Lung (tissue), 12 donors: ENCODE measurements around the gene AGBL3. TPM values are rescaled to one million over a fixed set of nuclear protein-coding genes. Genes with fewer than 3 reads are reported as not detected.
A peak's percentile ranks its signal among the peaks of the same experiment; 100 is the strongest.

Source experiments
- ATAC-seq: fragments of 200-7000 bp; cut with Tn5 transposase; one replicate; pipeline ENCODE4 v1.9.1; 2020; ENCODE audit warnings: moderate number of reproducible peaks; ENCODE audit not compliant: insufficient read depth, low FRiP score
- DNase-seq, 3 donors: peaks; one replicate each; pipeline ENCODE4 v3.0.0-alpha.2; 2013 to 2017
- H3K27ac ChIP-seq, 2 donors: one replicate each; pipeline ENCODE4 v1.5.1; 2013; ENCODE audit warnings: mild to moderate bottlenecking in 2 of 2, moderate library complexity in 2 of 2, control low read depth in 1 of 2, inconsistent platforms in 1 of 2, low read depth in 1 of 2, low read length in 1 of 2
- H3K27me3 ChIP-seq, 3 donors: one replicate each; pipeline ENCODE4 v1.5.1; 2013; ENCODE audit warnings: low read length in 2 of 3; ENCODE audit not compliant: control insufficient read depth in 3 of 3, insufficient read depth in 3 of 3
- H3K36me3 ChIP-seq, 4 donors: one replicate each; pipeline ENCODE4 v1.5.1; 2013; ENCODE audit warnings: low read length in 4 of 4, mild to moderate bottlenecking in 1 of 4, moderate library complexity in 1 of 4; ENCODE audit not compliant: control insufficient read depth in 4 of 4, insufficient read depth in 4 of 4
- H3K4me1 ChIP-seq, 5 donors: one replicate each; pipeline ENCODE4 v1.5.1; 2013; ENCODE audit warnings: low read length in 5 of 5, mild to moderate bottlenecking in 2 of 5, moderate library complexity in 1 of 5; ENCODE audit not compliant: control insufficient read depth in 5 of 5, insufficient read depth in 5 of 5
- H3K4me3 ChIP-seq: one replicate; pipeline ENCODE4 v1.5.1; 2013; ENCODE audit warnings: mild to moderate bottlenecking, control low read depth, moderate library complexity
- H3K9ac ChIP-seq, 2 donors: one replicate each; pipeline ENCODE4 v1.5.1; 2013; ENCODE audit warnings: low read length in 2 of 2, control low read depth in 1 of 2; ENCODE audit not compliant: insufficient read depth in 1 of 2
- H3K9me3 ChIP-seq, 4 donors: one replicate each; pipeline ENCODE4 v1.5.1; 2013; ENCODE audit warnings: low read length in 3 of 4, mild to moderate bottlenecking in 1 of 4, moderate library complexity in 1 of 4; ENCODE audit not compliant: control insufficient read depth in 4 of 4, insufficient read depth in 3 of 4
- WGBS, 2 donors: extraction: QIAGEN DNeasy Blood & Tissue Kit; methylation state at CpG; one replicate each; pipeline ENCODE4 v1.1.7; 2013; 5-methylcytosine and 5-hydroxymethylcytosine counted together
- polyA plus RNA-seq, 2 donors: library from polyadenylated mRNA; stranded (reverse); fragments of 200-250 nt; gene quantifications; one replicate each; pipeline ENCODE4 v1.2.1, GENCODE V29; 2013
- total RNA-seq, 2 donors: library from RNA; depleted of rRNA in 1 of 2; stranded (reverse); fragments of >200 nt in 1 of 2; gene quantifications; one replicate each; pipeline ENCODE4 v1.2.1, GENCODE V29; 2014 to 2021
- TF ChIP-seq, protein P1 (sequence below): IDR thresholded peaks from 2 replicates; pipeline ENCODE4 v1.5.1; 2012; ENCODE audit warnings: mild to moderate bottlenecking; ENCODE audit errors: control extremely low read depth, extremely low read depth
- donor health status: control.
- donor health status: control.
- donor health status: Bipolar disorder and iron deficiency.
- donor health status: healthy.
- donor health status: DM: yes; HTN: yes; CAD: no.

AGBL3 gene
- total and polyA plus RNA-seq, 4 donors = 1.3 to 5.2 (median 2.8) TPM

- H3K9me3 ChIP-seq = no peaks in the 10 kb centered on the region
- H3K36me3 ChIP-seq = peaks cover 4 to 11% (median 8%) of the 10 kb centered on the region in 4 donors
- H3K27me3 ChIP-seq = no peaks in the 10 kb centered on the region
- ATAC-seq = no peak
- TF ChIP-seq, protein P1, sequence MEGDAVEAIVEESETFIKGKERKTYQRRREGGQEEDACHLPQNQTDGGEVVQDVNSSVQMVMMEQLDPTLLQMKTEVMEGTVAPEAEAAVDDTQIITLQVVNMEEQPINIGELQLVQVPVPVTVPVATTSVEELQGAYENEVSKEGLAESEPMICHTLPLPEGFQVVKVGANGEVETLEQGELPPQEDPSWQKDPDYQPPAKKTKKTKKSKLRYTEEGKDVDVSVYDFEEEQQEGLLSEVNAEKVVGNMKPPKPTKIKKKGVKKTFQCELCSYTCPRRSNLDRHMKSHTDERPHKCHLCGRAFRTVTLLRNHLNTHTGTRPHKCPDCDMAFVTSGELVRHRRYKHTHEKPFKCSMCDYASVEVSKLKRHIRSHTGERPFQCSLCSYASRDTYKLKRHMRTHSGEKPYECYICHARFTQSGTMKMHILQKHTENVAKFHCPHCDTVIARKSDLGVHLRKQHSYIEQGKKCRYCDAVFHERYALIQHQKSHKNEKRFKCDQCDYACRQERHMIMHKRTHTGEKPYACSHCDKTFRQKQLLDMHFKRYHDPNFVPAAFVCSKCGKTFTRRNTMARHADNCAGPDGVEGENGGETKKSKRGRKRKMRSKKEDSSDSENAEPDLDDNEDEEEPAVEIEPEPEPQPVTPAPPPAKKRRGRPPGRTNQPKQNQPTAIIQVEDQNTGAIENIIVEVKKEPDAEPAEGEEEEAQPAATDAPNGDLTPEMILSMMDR = no peak
- H3K9ac ChIP-seq = no peak overlapping the region
- WGBS, 2 donors = 62 to 74% methylated on average over 6 of the region's 6 CpGs
- peak in 1 of 3 donors; percentile 15 for DNase-seq
- H3K4me3 ChIP-seq = no peak overlapping the region
- peak overlapping the region in 1 of 2 donors; percentile 31 for H3K27ac ChIP-seq
- peaks cover 0 to 27% (median 0%) of the 10 kb centered on the region in 5 donors for H3K4me1 ChIP-seq
These were observed 6.4 kb downstream of the AGBL3 start for GRCh38 chr7:134992626-134993179.

- H3K27me3 ChIP-seq = no peaks in the 10 kb centered on the region
- no peak overlapping the region for H3K9ac ChIP-seq
- WGBS, 2 donors = 95 to 96% methylated on average over 2 of the region's 2 CpGs
- H3K36me3 ChIP-seq = peaks cover 4 to 14% (median 9%) of the 10 kb centered on the region in 4 donors
- peaks cover 0 to 22% (median 0%) of the 10 kb centered on the region in 5 donors for H3K4me1 ChIP-seq
- no peak overlapping the region for H3K27ac ChIP-seq
- no peak overlapping the region for H3K4me3 ChIP-seq
- ATAC-seq = no peak
- no peaks in the 10 kb centered on the region for H3K9me3 ChIP-seq
- no peak for DNase-seq
- TF ChIP-seq, protein P1 = no peak
These were observed 7.7 kb downstream of the AGBL3 start for GRCh38 chr7:134993877-134994456.

DNA sequence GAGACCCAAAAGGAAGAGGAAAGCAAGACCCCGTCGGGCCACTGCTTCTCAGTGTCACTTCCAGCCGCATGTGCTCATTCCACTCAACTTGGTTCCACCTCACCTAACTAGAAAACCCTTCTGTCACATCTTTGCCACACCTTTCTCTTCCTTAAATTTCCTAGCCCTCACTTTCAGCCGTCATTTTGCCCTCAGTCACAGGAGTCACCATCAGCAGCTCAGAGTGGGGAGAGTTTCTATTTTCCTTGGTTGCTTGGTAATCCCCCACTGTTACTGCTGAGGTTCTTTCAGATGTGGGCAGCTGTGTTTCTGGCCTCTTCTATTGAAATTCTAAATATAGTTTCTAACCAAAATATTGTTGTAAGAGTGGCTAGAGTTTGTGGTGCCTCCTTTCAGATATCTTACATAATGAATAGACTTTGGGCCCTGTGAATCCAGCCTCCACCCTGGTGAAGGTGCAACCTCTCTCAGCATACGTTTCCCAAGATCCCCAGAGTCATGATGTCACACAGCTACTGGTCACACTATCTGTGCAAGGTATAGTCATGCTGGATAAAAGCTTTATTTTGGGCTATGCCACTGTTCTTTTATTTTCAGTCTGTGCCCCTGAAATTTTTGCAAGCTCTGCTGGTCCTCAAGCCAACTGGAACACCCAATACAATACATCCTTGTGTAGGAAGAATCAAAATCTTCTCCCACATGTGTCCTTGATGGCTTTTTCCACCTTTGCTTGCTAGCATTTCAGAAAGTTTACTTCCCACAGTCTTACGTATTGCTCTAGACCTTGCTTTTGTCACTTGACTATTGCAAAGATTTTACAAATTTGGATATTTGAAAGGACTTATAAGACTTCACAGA lies 9.2 kb downstream of the AGBL3 start:
- H3K36me3 ChIP-seq = peaks cover 4 to 14% (median 8%) of the 10 kb centered on the region in 4 donors
- no peak overlapping the region for H3K9ac ChIP-seq
- peaks cover 0 to 4% (median 0%) of the 10 kb centered on the region in 4 donors for H3K9me3 ChIP-seq
- no peak overlapping the region for H3K4me3 ChIP-seq
- DNase-seq (peak in 1 of 3 donors; percentile 17), ATAC-seq (no peak)
- TF ChIP-seq, protein P1 = no peak
- WGBS, 2 donors = 64 to 76% methylated on average over 6 of the region's 6 CpGs
- peaks cover 0 to 22% (median 0%) of the 10 kb centered on the region in 5 donors for H3K4me1 ChIP-seq
- no peak overlapping the region for H3K27ac ChIP-seq
- H3K27me3 ChIP-seq = no peaks in the 10 kb centered on the region
